Prostate gland (tissue), 2 donors: ENCODE data around the gene SFMBT1.

Source experiments
- CTCF ChIP-seq, 4 experiments: fragments of 200-600 bp in 2 of 4; fragments of 450-650 bp in 2 of 4; sonication (generic) in 2 of 4; IDR thresholded peaks; 1 replicate in 3 of 4; 2 replicates in 1 of 4; pipeline ENCODE4 v1.5.1; 2016 to 2019; ENCODE audit warnings: antibody characterized with exemption in 4 of 4, mild to moderate bottlenecking in 2 of 4, moderate library complexity in 2 of 4
- POLR2A ChIP-seq: fragments of 450-650 bp; IDR thresholded peaks from one replicate; pipeline ENCODE4 v1.6.1; 2016; ENCODE audit warnings: antibody characterized with exemption, mild to moderate bottlenecking

GRCh38 chr3:53049987-53050386, 4.1 kb upstream of the SFMBT1 start:
- TF ChIP-seq POLR2A (no peak), CTCF (IDR thresholded peaks at IDR 0.05) (no peak)
